K562 (cell line): ENCODE data around the gene ACVR1C. TPM values are rescaled to one million over a fixed set of nuclear protein-coding genes. Genes with fewer than 3 reads are reported as not detected.

Experiments used
- ATAC-seq: fragments of 200-7000 bp; cut with Tn5 transposase; 3 replicates; pipeline ENCODE4 v1.9.1; 2020; ENCODE audit warnings: moderate library complexity
- BruUV-seq: library from RNA; stranded (reverse); fragments of 400-500 nt; replicated peaks from 2 replicates; lab custom pipeline; 2021; lab: Mats Ljungman, UMichigan
- CTCF ChIA-PET: fragments of 300-600 bp; formaldehyde crosslinking; extraction: SDS; loops from one replicate; lab custom pipeline; 2021; ENCODE audit warnings: low intra/inter-chr PET ratio; lab: Yijun Ruan, JAX
- POLR2A ChIA-PET: fragments of 300-600, 350-650 bp; sonication (Branson Sonifier 250); formaldehyde crosslinking; extraction: SDS; loops from one replicate; lab custom pipeline; 2021; ENCODE audit warnings: antibody characterized with exemption, inconsistent platforms; lab: Yijun Ruan, JAX
- DNase-seq, 4 experiments: peaks; one replicate each; pipeline versions ENCODE4 v3.0.0 to v3.0.0-alpha.2; 2011 to 2018; ENCODE audit warnings: low spot score in 3 of 4, mixed read lengths in 3 of 4; ENCODE audit errors: extremely low read depth in 1 of 4
- FAIRE-seq: peaks from 2 replicates; lab custom pipeline; 2011; peaks lifted over from hg19 to GRCh38; lab: Jason Lieb, UNC
- H2AFZ ChIP-seq: 2 replicates; pipeline ENCODE4 v1.6.0; 2011; ENCODE audit warnings: low read depth, low read length, control low read depth, inconsistent platforms
- H3K27ac ChIP-seq: fragments of 200-600 bp; 3 replicates; pipeline ENCODE4 v1.8.0; 2011; ENCODE audit warnings: low read depth, mild to moderate bottlenecking, control low read depth, inconsistent platforms, low read length, moderate library complexity, mixed read lengths; ENCODE audit errors: extremely low read depth
- H3K27me3 ChIP-seq, 2 experiments: fragments of 300-600 bp in 1 of 2; 2 replicates in 1 of 2; 3 replicates in 1 of 2; pipeline versions ENCODE4 v1.6.0 to v1.8.0; 2011; ENCODE audit warnings: inconsistent platforms in 2 of 2, low read length in 2 of 2, mild to moderate bottlenecking in 1 of 2, mixed read lengths in 1 of 2, moderate library complexity in 1 of 2; ENCODE audit not compliant: control insufficient read depth in 2 of 2, insufficient read depth in 2 of 2
- H3K36me3 ChIP-seq: fragments of 300-600 bp; 3 replicates; pipeline ENCODE4 v1.8.0; 2011; ENCODE audit warnings: mild to moderate bottlenecking, low read length, inconsistent platforms; ENCODE audit not compliant: control insufficient read depth, insufficient read depth
- H3K4me1 ChIP-seq, 2 experiments: fragments of 200-600 bp in 1 of 2; replicated peaks in 1 of 2; 2 replicates in 1 of 2; 3 replicates in 1 of 2; pipeline versions ENCODE4 v1.5.1 to v1.8.0; 2011; ENCODE audit warnings: inconsistent platforms in 2 of 2, low read length in 2 of 2, mild to moderate bottlenecking in 1 of 2, mixed read lengths in 1 of 2, moderate library complexity in 1 of 2; ENCODE audit not compliant: control insufficient read depth in 2 of 2, insufficient read depth in 2 of 2
- H3K4me2 ChIP-seq: 2 replicates; pipeline ENCODE4 v1.6.1; 2011; ENCODE audit warnings: low read length, control low read depth, inconsistent platforms, mixed read lengths; ENCODE audit not compliant: insufficient read depth
- H3K4me3 ChIP-seq: fragments of 200-600 bp; sonication (generic), shearing (Covaris generic); 2 replicates; pipeline ENCODE4 v1.5.1; 2016; ENCODE audit warnings: control low read depth, inconsistent platforms
- H3K79me2 ChIP-seq: fragments of 200-600 bp; 3 replicates; pipeline ENCODE4 v1.8.0; 2011; ENCODE audit warnings: low read length, inconsistent platforms; ENCODE audit not compliant: control insufficient read depth, insufficient read depth
- H3K9ac ChIP-seq, 2 experiments: 2 replicates each; pipeline versions ENCODE4 v1.6.0 to v1.6.1; 2011; ENCODE audit warnings: low read depth in 2 of 2, low read length in 2 of 2, control low read depth in 1 of 2, inconsistent platforms in 1 of 2, mild to moderate bottlenecking in 1 of 2, mixed read lengths in 1 of 2; ENCODE audit not compliant: insufficient read depth in 1 of 2
- H3K9me1 ChIP-seq: one replicate; pipeline ENCODE4 v1.6.0; 2011; ENCODE audit warnings: inconsistent platforms, mild to moderate bottlenecking, low read length, moderate library complexity; ENCODE audit not compliant: control insufficient read depth, insufficient read depth
- H3K9me3 ChIP-seq: replicated peaks from 2 replicates; pipeline ENCODE4 v1.5.1; 2011; ENCODE audit warnings: low read depth, low read length, inconsistent platforms; ENCODE audit not compliant: control insufficient read depth, insufficient read depth
- H4K20me1 ChIP-seq: replicated peaks from 2 replicates; pipeline ENCODE4 v1.6.1; 2011; ENCODE audit warnings: low read length, inconsistent platforms, mixed read lengths; ENCODE audit not compliant: control insufficient read depth, insufficient read depth
- CHD4 ChIP-seq: fragments of 200-600 bp; sonication (generic); IDR thresholded peaks from 3 replicates; pipeline ENCODE4 v1.6.1; 2012; ENCODE audit warnings: low read depth, mild to moderate bottlenecking, mixed read lengths, low read length, inconsistent platforms; ENCODE audit not compliant: insufficient read depth, insufficient replicate concordance, poor library complexity, severe bottlenecking
- ELF4 ChIP-seq: fragments of 450-650 bp; formaldehyde crosslinking; IDR thresholded peaks from 2 replicates; pipeline ENCODE4 v1.4.0; 2022; ENCODE audit warnings: missing genetic modification characterization
- ILK ChIP-seq: fragments of 450-650 bp; IDR thresholded peaks from 2 replicates; pipeline ENCODE4 v1.6.1; 2016; ENCODE audit warnings: missing genetic modification characterization, low read depth, mild to moderate bottlenecking, missing compliant biosample characterization, moderate library complexity, borderline replicate concordance
- MCM2 ChIP-seq: fragments of 450-650 bp; IDR thresholded peaks from 2 replicates; pipeline ENCODE4 v1.6.1; 2017; ENCODE audit warnings: low read depth, mild to moderate bottlenecking
- MTA3 ChIP-seq: fragments of 450-650 bp; formaldehyde crosslinking; IDR thresholded peaks from 2 replicates; pipeline ENCODE4 v1.6.1; 2017; ENCODE audit warnings: mild to moderate bottlenecking, borderline replicate concordance
- RBM25 ChIP-seq: fragments of 200-400 bp; formaldehyde crosslinking; IDR thresholded peaks from 2 replicates; pipeline ENCODE4 v1.6.1; 2018; ENCODE audit warnings: low read length, low read depth, moderate library complexity; ENCODE audit not compliant: severe bottlenecking
- TAF9B ChIP-seq: fragments of 450-650 bp; IDR thresholded peaks from 2 replicates; pipeline ENCODE4 v1.6.1; 2018; ENCODE audit warnings: mild to moderate bottlenecking; ENCODE audit not compliant: partially characterized antibody
- TEAD1 ChIP-seq, 2 experiments: fragments of 450-650 bp in 1 of 2; sonication (generic) in 1 of 2; formaldehyde crosslinking; IDR thresholded peaks; 2 replicates each; pipeline versions ENCODE4 v1.4.0 to v1.8.0; 2020 to 2022; ENCODE audit warnings: mild to moderate bottlenecking in 2 of 2, missing genetic modification reagents in 1 of 2
- ZNF311 ChIP-seq: fragments of 250-450 bp; sonication (Bioruptor Pico); IDR thresholded peaks from 2 replicates; pipeline ENCODE4 v1.4.0; 2020; ENCODE audit warnings: mild to moderate bottlenecking, moderate library complexity
- ZNF324 ChIP-seq: fragments of 250-450 bp; sonication (Bioruptor Pico); IDR thresholded peaks from 2 replicates; pipeline ENCODE4 v1.4.0; 2020; ENCODE audit warnings: mild to moderate bottlenecking
- ZNF780A ChIP-seq: fragments of 250-450 bp; sonication (Bioruptor Pico); IDR thresholded peaks from 2 replicates; pipeline ENCODE4 v1.5.0; 2021; ENCODE audit warnings: mild to moderate bottlenecking
- WGBS: fragments of 100-300 bp; shearing (Covaris generic); methylation state at CpG from one replicate; pipeline ENCODE4 v1.1.6; 2016; ENCODE audit warnings: low coverage, mixed read lengths; ENCODE audit not compliant: insufficient coverage; ENCODE audit errors: missing lambda C conversion rate; 5-methylcytosine and 5-hydroxymethylcytosine counted together
- in situ Hi-C: fragments of 300-500 bp; cut with MboI; formaldehyde crosslinking; loops from 4 replicates; pipeline ENCODE4 v1.15.0; 2018; ENCODE audit warnings: inconsistent platforms, mixed read lengths
- intact Hi-C: fragments of 100-400 bp; cut with micrococcal nuclease; formaldehyde crosslinking; loops from 2 replicates; pipeline ENCODE4 v1.14.2; 2022
- polyA plus RNA-seq, 8 experiments: library from polyadenylated mRNA; depleted of rRNA in 4 of 8; stranded (reverse) in 5 of 8; unstranded in 3 of 8; fragments of >200 nt; fragmentation: Nextera tagmentation in 2 of 8; fragmentation: Illumina TruSeq in 1 of 8; extraction: Ambion mirVana in 2 of 8; extraction: Trizol in 1 of 8; gene quantifications; 2 replicates each; pipeline versions ENCODE4 v1.2.1 to v1.2.3, GENCODE V29; 2011 to 2014; ENCODE audit warnings: inconsistent platforms in 1 of 8, missing spikeins in 1 of 8
- total RNA-seq, 7 experiments: library from RNA; depleted of rRNA in 6 of 7; stranded (reverse); fragments of >200 nt in 6 of 7; fragmentation: Illumina TruSeq in 2 of 7; extraction: Trizol in 2 of 7; gene quantifications; 2 replicates each; pipeline versions ENCODE4 v1.2.1 to v1.2.3, GENCODE V29; 2011 to 2021; ENCODE audit warnings: low replicate concordance in 1 of 7

ACVR1C gene
- total and polyA plus RNA-seq, 9 of the 15 experiments (the other 6 are each of a cell fraction or from before 2014, with no cell fraction given) = 0.05 to 0.58 (median 0.28) TPM

GRCh38 chr2:157487271-157487610, 141.4 kb downstream of the ACVR1C start:
- FAIRE-seq (no peak), ATAC-seq (no peak), DNase-seq (no peak)
- no TSS peak for BruUV-seq
- no peak overlapping the region for H3K4me2 ChIP-seq
- in situ Hi-C loops (loop anchor here (25.0 kb wide), 1 partner anchor 1250 kb away; no protein-coding TSS in a partner anchor), intact Hi-C loops (no loop called here)
- no peaks in the 10 kb centered on the region for H4K20me1 ChIP-seq
- H3K27ac ChIP-seq = no peak overlapping the region
- no peaks in the 10 kb centered on the region for H3K79me2 ChIP-seq
- H3K9me1 ChIP-seq = no peaks in the 10 kb centered on the region
- CTCF ChIA-PET = no interaction called here
- 6% methylated on average over 1 of the region's 1 CpG for WGBS
- H3K4me3 ChIP-seq = no peak overlapping the region
- no peaks in the 10 kb centered on the region for H3K9me3 ChIP-seq
- no peak for TF ChIP-seq ZNF780A (CRISPR knock-in tag)
- TF ChIP-seq TEAD1 (CRISPR knock-in tag; IDR thresholded peaks at IDR 0.05) = no peak
- TF ChIP-seq RBM25 = no peak
- TF ChIP-seq CHD4 = no peak
- TF ChIP-seq MTA3 = no peak
- no peak for TF ChIP-seq MCM2
- no peak for TF ChIP-seq TAF9B
- no peak for TF ChIP-seq ELF4
- no peak for TF ChIP-seq ZNF324 (CRISPR knock-in tag)
- no peak for TF ChIP-seq ILK
- no peak for TF ChIP-seq ZNF311
- peaks cover 3 to 11% of the 10 kb centered on the region in 2 experiments; a peak in 3 of 5 replicates for H3K27me3 ChIP-seq
- no peak overlapping the region for H3K9ac ChIP-seq
- POLR2A ChIA-PET = no interaction called here
- H3K4me1 ChIP-seq = no peaks in the 10 kb centered on the region
- H3K36me3 ChIP-seq = no peaks in the 10 kb centered on the region
- no peak overlapping the region for H2AFZ ChIP-seq
